DOHH2 (cell line): ENCODE results near the gene HSH2D.

Experiments
- EZH2phosphoT487 ChIP-seq: fragments of 200-600 bp; sonication (generic); IDR thresholded peaks from 2 replicates; pipeline ENCODE4 v1.6.1; 2017; ENCODE audit warnings: borderline replicate concordance, mild to moderate bottlenecking, antibody characterized with exemption, low read length, moderate library complexity, mixed read lengths
- TF ChIP-seq, protein P1 (sequence below): fragments of 200-600 bp; sonication (generic); IDR thresholded peaks from one replicate; pipeline ENCODE4 v1.5.1; 2014; ENCODE audit warnings: antibody characterized with exemption, mild to moderate bottlenecking, low read depth, low read length; ENCODE audit not compliant: poor library complexity, severe bottlenecking

DNA sequence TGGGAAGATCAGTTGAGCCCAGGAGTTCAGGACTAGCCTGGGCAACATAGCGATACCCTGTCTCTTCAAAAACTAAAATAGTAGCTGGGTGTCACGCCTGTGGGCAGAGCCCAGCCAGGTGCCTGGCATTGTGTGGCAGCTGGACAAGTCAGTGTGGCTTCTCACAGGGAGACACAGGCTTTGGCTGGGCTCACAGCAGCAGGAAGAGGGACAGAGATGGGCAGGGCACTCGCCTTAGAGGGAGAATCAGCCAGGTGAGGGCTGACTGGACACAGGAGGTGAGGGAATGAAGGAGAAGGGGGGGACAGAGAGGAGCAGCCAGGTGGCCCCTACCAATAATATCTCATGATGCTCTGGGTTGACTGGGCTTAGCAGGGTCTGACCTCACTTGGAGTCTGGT is 45.0 kb downstream of the HSH2D start:
- TF ChIP-seq, protein P1, sequence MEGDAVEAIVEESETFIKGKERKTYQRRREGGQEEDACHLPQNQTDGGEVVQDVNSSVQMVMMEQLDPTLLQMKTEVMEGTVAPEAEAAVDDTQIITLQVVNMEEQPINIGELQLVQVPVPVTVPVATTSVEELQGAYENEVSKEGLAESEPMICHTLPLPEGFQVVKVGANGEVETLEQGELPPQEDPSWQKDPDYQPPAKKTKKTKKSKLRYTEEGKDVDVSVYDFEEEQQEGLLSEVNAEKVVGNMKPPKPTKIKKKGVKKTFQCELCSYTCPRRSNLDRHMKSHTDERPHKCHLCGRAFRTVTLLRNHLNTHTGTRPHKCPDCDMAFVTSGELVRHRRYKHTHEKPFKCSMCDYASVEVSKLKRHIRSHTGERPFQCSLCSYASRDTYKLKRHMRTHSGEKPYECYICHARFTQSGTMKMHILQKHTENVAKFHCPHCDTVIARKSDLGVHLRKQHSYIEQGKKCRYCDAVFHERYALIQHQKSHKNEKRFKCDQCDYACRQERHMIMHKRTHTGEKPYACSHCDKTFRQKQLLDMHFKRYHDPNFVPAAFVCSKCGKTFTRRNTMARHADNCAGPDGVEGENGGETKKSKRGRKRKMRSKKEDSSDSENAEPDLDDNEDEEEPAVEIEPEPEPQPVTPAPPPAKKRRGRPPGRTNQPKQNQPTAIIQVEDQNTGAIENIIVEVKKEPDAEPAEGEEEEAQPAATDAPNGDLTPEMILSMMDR, result no peak
- TF ChIP-seq EZH2phosphoT487, result no peak
